Measurements from ENCODE around the gene NRL. TPM values are rescaled to one million over a fixed set of nuclear protein-coding genes. Genes with fewer than 3 reads are reported as not detected.

NRL gene
- total and polyA plus RNA-seq, 9 of the 15 experiments (the other 6 are each of a cell fraction or from before 2014, with no cell fraction given) = 0.07 to 2.7 (median 1.4) TPM; not detected in 1

DNA sequence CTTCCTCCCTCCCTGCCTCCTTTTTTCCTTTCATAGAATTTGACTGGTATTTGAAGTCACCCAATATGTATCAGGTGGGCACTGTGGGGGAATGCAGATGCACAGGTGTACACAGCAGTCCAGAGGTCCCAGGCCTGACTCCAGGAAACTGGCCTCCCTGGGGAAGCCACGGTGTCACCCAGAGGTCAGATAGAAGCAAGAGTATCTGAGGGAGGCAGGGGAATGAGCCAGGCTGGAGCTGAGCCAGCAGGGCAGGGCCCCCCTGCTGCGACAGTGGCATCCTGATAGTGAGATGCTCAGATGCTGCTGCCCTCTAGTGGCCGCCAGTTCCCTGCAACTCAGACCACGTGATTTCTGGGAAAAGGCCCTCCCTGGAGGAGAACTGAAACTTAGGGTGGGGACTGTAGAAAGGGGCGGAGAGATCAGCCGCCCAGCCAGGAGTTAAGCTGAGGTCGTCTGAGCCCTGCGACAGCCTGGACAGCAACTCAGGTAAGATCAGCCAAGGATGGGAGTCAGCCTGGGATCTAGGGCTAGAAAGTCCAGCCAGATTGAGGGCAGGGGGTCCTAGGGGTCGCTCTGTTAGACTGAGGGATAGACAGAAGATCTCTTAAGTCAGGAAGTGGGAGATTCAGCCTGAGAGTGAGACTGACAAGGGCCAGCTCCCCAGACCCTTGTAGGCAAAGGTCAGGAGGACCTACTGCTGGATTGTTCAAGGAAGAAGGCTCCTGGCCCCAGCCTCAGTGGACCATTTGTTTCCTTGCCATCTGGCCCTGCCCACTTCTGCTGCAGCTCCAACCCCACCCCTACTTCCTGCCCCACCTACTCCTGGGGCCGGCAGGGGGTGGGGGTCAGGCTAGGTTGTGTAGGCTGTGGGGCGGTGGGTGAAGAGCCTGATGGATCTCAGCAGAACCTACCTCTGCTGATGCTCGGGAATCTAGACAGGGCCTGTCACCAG lies 46.4 kb upstream of the NRL start, which contains the start of gene IRF9 (continued):
- TF ChIP-seq, protein P1, sequence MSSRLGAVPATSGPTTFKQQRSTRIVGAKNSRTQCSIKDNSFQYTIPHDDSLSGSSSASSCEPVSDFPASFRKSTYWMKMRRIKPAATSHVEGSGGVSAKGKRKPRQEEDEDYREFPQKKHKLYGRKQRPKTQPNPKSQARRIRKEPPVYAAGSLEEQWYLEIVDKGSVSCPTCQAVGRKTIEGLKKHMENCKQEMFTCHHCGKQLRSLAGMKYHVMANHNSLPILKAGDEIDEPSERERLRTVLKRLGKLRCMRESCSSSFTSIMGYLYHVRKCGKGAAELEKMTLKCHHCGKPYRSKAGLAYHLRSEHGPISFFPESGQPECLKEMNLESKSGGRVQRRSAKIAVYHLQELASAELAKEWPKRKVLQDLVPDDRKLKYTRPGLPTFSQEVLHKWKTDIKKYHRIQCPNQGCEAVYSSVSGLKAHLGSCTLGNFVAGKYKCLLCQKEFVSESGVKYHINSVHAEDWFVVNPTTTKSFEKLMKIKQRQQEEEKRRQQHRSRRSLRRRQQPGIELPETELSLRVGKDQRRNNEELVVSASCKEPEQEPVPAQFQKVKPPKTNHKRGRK (tag; IDR thresholded peaks at IDR 0.05) = no peak
- no peak for TF ChIP-seq CCAR2 (IDR thresholded peaks at IDR 0.05; ENCODE audit: low read depth, low read length)
- no peak for TF ChIP-seq RFX7 (CRISPR knock-in tag; IDR thresholded peaks at IDR 0.05)
- no peak for TF ChIP-seq SRSF7 (optimal IDR thresholded peaks at IDR 0.05; ENCODE audit: low read depth, low read length)
- TF ChIP-seq, protein P2, sequence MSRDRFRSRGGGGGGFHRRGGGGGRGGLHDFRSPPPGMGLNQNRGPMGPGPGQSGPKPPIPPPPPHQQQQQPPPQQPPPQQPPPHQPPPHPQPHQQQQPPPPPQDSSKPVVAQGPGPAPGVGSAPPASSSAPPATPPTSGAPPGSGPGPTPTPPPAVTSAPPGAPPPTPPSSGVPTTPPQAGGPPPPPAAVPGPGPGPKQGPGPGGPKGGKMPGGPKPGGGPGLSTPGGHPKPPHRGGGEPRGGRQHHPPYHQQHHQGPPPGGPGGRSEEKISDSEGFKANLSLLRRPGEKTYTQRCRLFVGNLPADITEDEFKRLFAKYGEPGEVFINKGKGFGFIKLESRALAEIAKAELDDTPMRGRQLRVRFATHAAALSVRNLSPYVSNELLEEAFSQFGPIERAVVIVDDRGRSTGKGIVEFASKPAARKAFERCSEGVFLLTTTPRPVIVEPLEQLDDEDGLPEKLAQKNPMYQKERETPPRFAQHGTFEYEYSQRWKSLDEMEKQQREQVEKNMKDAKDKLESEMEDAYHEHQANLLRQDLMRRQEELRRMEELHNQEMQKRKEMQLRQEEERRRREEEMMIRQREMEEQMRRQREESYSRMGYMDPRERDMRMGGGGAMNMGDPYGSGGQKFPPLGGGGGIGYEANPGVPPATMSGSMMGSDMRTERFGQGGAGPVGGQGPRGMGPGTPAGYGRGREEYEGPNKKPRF (IDR thresholded peaks at IDR 0.05; ENCODE audit: low read depth, low read length) = no peak
- TF ChIP-seq ARID1B (IDR thresholded peaks at IDR 0.05) = peak; percentile 57
- TF ChIP-seq PHF8 (IDR thresholded peaks at IDR 0.05; ENCODE audit: borderline replicate concordance, low read length) = peak; percentile 50; the same call in 1 of the 2 replicates
- TF ChIP-seq RBBP5 (IDR thresholded peaks at IDR 0.05; ENCODE audit: borderline replicate concordance, insufficient read depth, low read length, poor library complexity, severe bottlenecking) = no peak
- no peak for TF ChIP-seq U2AF2 (optimal IDR thresholded peaks at IDR 0.05; ENCODE audit: low read depth, low read length)
- no peak for TF ChIP-seq SMARCC2 (IDR thresholded peaks at IDR 0.05; ENCODE audit: low read depth)
- no peak for TF ChIP-seq EGR1 (conservative IDR thresholded peaks at IDR 0.05)
- TF ChIP-seq TCF7L2 (IDR thresholded peaks at IDR 0.05; ENCODE audit: low read depth, low read length) = no peak
- TF ChIP-seq ASH1L (IDR thresholded peaks at IDR 0.05; ENCODE audit: borderline replicate concordance, low read depth, partially characterized antibody) = no peak
- TF ChIP-seq RBM34 (IDR thresholded peaks at IDR 0.05; ENCODE audit: borderline replicate concordance, insufficient read depth, low read length) = no peak
- TF ChIP-seq NFXL1 (CRISPR knock-in tag; IDR thresholded peaks at IDR 0.05) = no peak
